Transverse colon (tissue), 3 donors: ENCODE results near the gene SLC2A9.

ENCODE experiments used
- CTCF ChIP-seq, 5 experiments: fragments of 200-600 bp in 3 of 5; fragments of 450-650 bp in 2 of 5; sonication (generic) in 3 of 5; IDR thresholded peaks; 1 replicate in 2 of 5; 2 replicates in 3 of 5; pipeline ENCODE4 v1.5.1; 2016 to 2017; ENCODE audit warnings: antibody characterized with exemption in 5 of 5, inconsistent platforms in 3 of 5, mild to moderate bottlenecking in 2 of 5, moderate library complexity in 1 of 5
- EP300 ChIP-seq: sonication (generic); formaldehyde crosslinking; IDR thresholded peaks from one replicate; pipeline ENCODE4 v1.6.1; 2017; ENCODE audit warnings: antibody characterized with exemption, low read depth
- POLR2A ChIP-seq: fragments of 450-650 bp; IDR thresholded peaks from one replicate; pipeline ENCODE4 v1.6.1; 2016; ENCODE audit warnings: antibody characterized with exemption, mild to moderate bottlenecking, moderate library complexity

DNA sequence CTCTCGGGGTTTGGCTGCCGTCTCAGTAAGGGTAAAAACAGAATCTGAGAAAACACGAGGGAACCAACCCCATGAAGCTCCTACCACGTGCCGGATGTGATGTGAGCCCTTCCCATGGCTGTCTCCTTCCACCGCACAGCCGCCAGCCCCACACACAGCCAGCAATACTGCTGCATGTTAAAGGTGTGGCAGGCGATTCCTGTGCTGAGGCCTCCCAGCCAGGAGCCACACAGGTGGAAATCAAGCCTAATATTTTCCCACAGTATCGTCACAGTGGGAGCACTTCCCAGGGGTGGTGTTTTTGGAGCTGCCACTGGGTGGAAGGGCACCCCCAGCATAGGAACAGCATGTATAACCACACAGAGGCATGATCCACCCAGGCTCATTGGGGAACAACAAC, 77.5 kb downstream of the SLC2A9 start:
- TF ChIP-seq POLR2A, result no peak
- TF ChIP-seq CTCF (IDR thresholded peaks at IDR 0.05), result no peak
- no peak for TF ChIP-seq EP300
